NCI-H187 treated with DMSO at 0.1 percent for 48 hours (cell line): Measurements from ENCODE around the gene METTL25B.

ENCODE experiments used
- DNase-seq: peaks from one replicate; lab custom pipeline; 2025; lab: John Stamatoyannopoulos, UW

Gene METTL25B

GRCh38 chr1:156700736-156701531 is 27.3 kb upstream of the METTL25B start:
- DNase-seq = no peak

- no peak for DNase-seq
Measured at GRCh38 chr1:156703336-156703735, 24.9 kb upstream of the METTL25B start.

GRCh38 chr1:156703741-156704140 is 24.5 kb upstream of the METTL25B start:
- DNase-seq = no peak

GRCh38 chr1:156704166-156704711 is 24.0 kb upstream of the METTL25B start:
- no peak for DNase-seq

GRCh38 chr1:156704930-156705320 is 23.3 kb upstream of the METTL25B start:
- DNase-seq = no peak

- DNase-seq = no peak
Measured at GRCh38 chr1:156705321-156705917, 22.9 kb upstream of the METTL25B start, which contains the start of gene CRABP2. TSS of gene CRABP2 (minus strand) at chr1:156705583. CDS start at chr1:156705446, 137 bp downstream.

GRCh38 chr1:156705918-156706656 is 22.2 kb upstream of the METTL25B start:
- DNase-seq = peak; percentile 74

- no peak for DNase-seq
Measured at GRCh38 chr1:156706657-156707416, 21.4 kb upstream of the METTL25B start.

GRCh38 chr1:156707417-156708217 is 20.7 kb upstream of the METTL25B start:
- DNase-seq = no peak

GRCh38 chr1:156708218-156708661 is 20.0 kb upstream of the METTL25B start:
- no peak for DNase-seq

- DNase-seq = no peak
Measured at GRCh38 chr1:156709031-156709430, 19.2 kb upstream of the METTL25B start.

GRCh38 chr1:156709757-156710489 is 18.3 kb upstream of the METTL25B start:
- DNase-seq = no peak

- no peak for DNase-seq
Measured at GRCh38 chr1:156711011-156711817, 17.1 kb upstream of the METTL25B start.

GRCh38 chr1:156712626-156713025 is 15.6 kb upstream of the METTL25B start:
- no peak for DNase-seq

GRCh38 chr1:156714830-156715229 is 13.4 kb upstream of the METTL25B start:
- DNase-seq = no peak

GRCh38 chr1:156717351-156717750 is 10.9 kb upstream of the METTL25B start:
- DNase-seq = no peak

- no peak for DNase-seq
Measured at GRCh38 chr1:156721131-156721530, 7.1 kb upstream of the METTL25B start.

GRCh38 chr1:156721535-156721934 is 6.7 kb upstream of the METTL25B start:
- DNase-seq = no peak

GRCh38 chr1:156725683-156726280 is 2.5 kb upstream of the METTL25B start:
- peak; percentile 68 for DNase-seq
